Adrenal gland (tissue), 12 donors: Measurements from ENCODE around the gene ZNF436. TPM values are rescaled to one million over a fixed set of nuclear protein-coding genes. Genes with fewer than 3 reads are reported as not detected.

ENCODE experiments used
- DNase-seq, 7 donors: peaks; one replicate each; pipeline ENCODE4 v3.0.0-alpha.2; 2019 to 2020
- H3K27ac ChIP-seq, 5 donors: fragments of 200-600 bp; sonication (generic) in 4 of 5; 1 replicate in 3 of 5; 2 replicates in 2 of 5; pipeline versions ENCODE4 v1.5.1 to v1.8.0; 2016 to 2020; ENCODE audit warnings: mild to moderate bottlenecking in 1 of 5
- H3K27me3 ChIP-seq: fragments of 200-600 bp; 2 replicates; pipeline ENCODE4 v1.8.0; 2021
- H3K36me3 ChIP-seq, 2 donors: fragments of 200-600 bp; replicated peaks in 1 of 2; 1 replicate in 1 of 2; 2 replicates in 1 of 2; pipeline versions ENCODE4 v1.5.1 to v1.8.0; 2018 to 2022
- H3K4me1 ChIP-seq, 2 donors: fragments of 200-600 bp; replicated peaks in 1 of 2; 1 replicate in 1 of 2; 2 replicates in 1 of 2; pipeline versions ENCODE4 v1.5.1 to v1.8.0; 2018 to 2021
- H3K4me3 ChIP-seq, 4 donors: fragments of 200-600 bp; sonication (generic) in 3 of 4; one replicate each; pipeline ENCODE4 v1.5.1; 2016 to 2018
- H3K9me3 ChIP-seq, 3 donors: fragments of 200-600 bp; sonication (generic) in 1 of 3; replicated peaks in 1 of 3; 1 replicate in 2 of 3; 2 replicates in 1 of 3; pipeline versions ENCODE4 v1.5.1 to v1.8.0; 2016 to 2021
- POLR2A ChIP-seq, 2 donors: fragments of 450-650 bp; IDR thresholded peaks; one replicate each; pipeline ENCODE4 v1.6.1; 2017; ENCODE audit warnings: antibody characterized with exemption in 2 of 2, mild to moderate bottlenecking in 2 of 2, moderate library complexity in 1 of 2
- WGBS, 4 donors: extraction: QIAGEN DNeasy Blood & Tissue Kit in 2 of 4; methylation state at CpG; one replicate each; pipeline versions ENCODE4 v1.1.5 to v1.1.7; 2013 to 2017; 5-methylcytosine and 5-hydroxymethylcytosine counted together
- intact Hi-C, 2 donors: fragments of 100-400 bp; cut with DNase I; formaldehyde crosslinking; loops; one replicate each; pipeline versions ENCODE4 v1.14.1 to v1.15.0; 2022 to 2023
- polyA plus RNA-seq, 3 donors: library from polyadenylated mRNA; stranded (reverse); fragments of 200-250 nt in 2 of 3; fragments of 350-450 nt in 1 of 3; fragmentation: Illumina TruSeq in 1 of 3; extraction: RNeasy Lipid Tissue Mini Kit (QIAGEN cat#74804) in 1 of 3; gene quantifications; one replicate each; pipeline ENCODE4 v1.2.3, GENCODE V29; 2013 to 2014
- total RNA-seq, 9 donors: library from RNA; depleted of rRNA in 4 of 9; stranded (reverse); fragments of >200 nt in 4 of 9; fragments of 120-200 nt in 1 of 9; fragmentation: NEBNext Ultra II Directional in 1 of 9; extraction: Animal tissue kit (Norgen Biotek cat#: 25700) in 1 of 9; gene quantifications; one replicate each; pipeline versions ENCODE4 v1.1.0 to v1.2.4, GENCODE V29; 2013 to 2023
- TF ChIP-seq, protein P1 (sequence below), 6 experiments: fragments of 450-650 bp in 4 of 6; fragments of 200-600 bp in 2 of 6; sonication (generic) in 1 of 6; IDR thresholded peaks; 1 replicate in 5 of 6; 2 replicates in 1 of 6; pipeline versions ENCODE4 v1.5.1 to v1.8.0; 2016 to 2021; ENCODE audit warnings: antibody characterized with exemption in 6 of 6, mild to moderate bottlenecking in 2 of 6, moderate library complexity in 1 of 6
- donor health status: healthy with polysubstance abuse.
- donor health status: Bipolar disorder and iron deficiency.
- donor health status: DM: yes; HTN: yes; CAD: no.
- donor health status: DM: no; HTN: no; CAD: no.
- donor health status: DM: no; HTN: no; CAD: no.
- donor health status: DM: yes; HTN: yes; CAD: no.

Gene ZNF436
- total and polyA plus RNA-seq, 12 donors, result 7.8 to 43.7 (median 20.2) TPM

DNA sequence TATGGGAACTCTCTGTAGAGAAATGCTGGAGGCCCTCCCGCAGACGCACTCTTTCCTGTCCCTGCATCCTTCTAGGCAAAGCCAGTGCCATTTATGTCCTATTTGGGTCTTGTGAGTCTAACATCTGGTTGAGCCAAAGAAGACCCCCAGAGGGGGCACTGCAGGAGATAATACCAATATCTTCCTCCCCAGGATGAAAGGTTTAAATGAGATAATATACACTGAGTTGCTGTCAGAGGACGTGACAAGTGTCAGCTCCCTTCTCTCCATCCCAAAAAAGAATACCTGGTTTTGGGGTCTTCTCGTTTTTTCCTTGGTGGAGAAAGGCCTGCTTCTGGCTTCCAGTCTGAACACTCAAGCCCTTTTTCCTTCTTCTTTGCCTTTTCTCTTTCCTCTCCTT, 47.3 kb upstream of the ZNF436 start:
- Histone ChIP-seq H3K4me1 (peaks cover 13 to 25% of the 10 kb centered on the region in 2 donors), H3K9me3 (no peaks in the 10 kb centered on the region), H3K36me3 (peaks cover 0 to 7% of the 10 kb centered on the region in 2 donors), H3K27ac (no peak overlapping the region), H3K27me3 (no peaks in the 10 kb centered on the region), H3K4me3 (no peak overlapping the region)
- TF ChIP-seq, protein P1, sequence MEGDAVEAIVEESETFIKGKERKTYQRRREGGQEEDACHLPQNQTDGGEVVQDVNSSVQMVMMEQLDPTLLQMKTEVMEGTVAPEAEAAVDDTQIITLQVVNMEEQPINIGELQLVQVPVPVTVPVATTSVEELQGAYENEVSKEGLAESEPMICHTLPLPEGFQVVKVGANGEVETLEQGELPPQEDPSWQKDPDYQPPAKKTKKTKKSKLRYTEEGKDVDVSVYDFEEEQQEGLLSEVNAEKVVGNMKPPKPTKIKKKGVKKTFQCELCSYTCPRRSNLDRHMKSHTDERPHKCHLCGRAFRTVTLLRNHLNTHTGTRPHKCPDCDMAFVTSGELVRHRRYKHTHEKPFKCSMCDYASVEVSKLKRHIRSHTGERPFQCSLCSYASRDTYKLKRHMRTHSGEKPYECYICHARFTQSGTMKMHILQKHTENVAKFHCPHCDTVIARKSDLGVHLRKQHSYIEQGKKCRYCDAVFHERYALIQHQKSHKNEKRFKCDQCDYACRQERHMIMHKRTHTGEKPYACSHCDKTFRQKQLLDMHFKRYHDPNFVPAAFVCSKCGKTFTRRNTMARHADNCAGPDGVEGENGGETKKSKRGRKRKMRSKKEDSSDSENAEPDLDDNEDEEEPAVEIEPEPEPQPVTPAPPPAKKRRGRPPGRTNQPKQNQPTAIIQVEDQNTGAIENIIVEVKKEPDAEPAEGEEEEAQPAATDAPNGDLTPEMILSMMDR (IDR thresholded peaks at IDR 0.05), result no peak
- no peak for TF ChIP-seq POLR2A (IDR thresholded peaks at IDR 0.05)
- WGBS, 4 donors, result 83 to 87% (median 85%) methylated on average over 4 of the region's 4 CpGs
- DNase-seq, result no peak
- intact Hi-C loops, result no loop called here

DNA sequence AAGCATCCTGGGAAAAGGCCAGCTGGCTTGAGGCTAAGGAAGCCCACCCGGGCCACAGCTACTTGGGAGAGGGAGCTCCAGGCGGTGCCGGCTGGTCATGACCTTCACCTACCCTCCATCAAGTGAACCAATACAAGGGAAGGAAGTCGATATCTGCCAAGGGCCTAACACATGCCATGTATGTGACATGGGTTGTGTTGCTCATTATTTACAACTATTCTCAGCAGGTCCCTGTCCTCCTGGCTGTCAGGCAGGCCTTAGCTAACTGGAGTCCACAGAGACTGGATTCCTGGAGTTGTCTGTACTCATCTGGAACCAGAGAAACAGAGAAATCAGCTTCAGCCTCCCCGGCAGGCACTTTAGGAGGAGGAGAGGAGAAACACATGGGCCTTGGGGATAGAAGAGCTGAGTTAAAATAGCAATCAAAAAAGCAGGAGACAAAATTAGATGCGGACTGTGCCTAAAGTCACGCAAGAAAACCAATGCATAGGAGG, 39.2 kb upstream of the ZNF436 start:
- H3K4me1 ChIP-seq, result peaks cover 5 to 35% of the 10 kb centered on the region in 2 donors
- no peak for TF ChIP-seq POLR2A (IDR thresholded peaks at IDR 0.05)
- TF ChIP-seq, protein P1 (IDR thresholded peaks at IDR 0.05), result no peak
- H3K4me3 ChIP-seq, result no peak overlapping the region
- peak overlapping the region in 2 of 5 donors; percentile 13 to 26 for H3K27ac ChIP-seq
- intact Hi-C loops, result loop anchor here in 1 of 2 donors (10.0 kb wide), 1 partner anchor 74 kb away; no protein-coding TSS in a partner anchor
- peaks cover 0 to 6% of the 10 kb centered on the region in 2 donors for H3K36me3 ChIP-seq
- H3K27me3 ChIP-seq, result no peaks in the 10 kb centered on the region
- no peak for DNase-seq
- no peaks in the 10 kb centered on the region for H3K9me3 ChIP-seq
- 54 to 72% (median 63%) methylated on average over 7 of the region's 7 CpGs for WGBS, 4 donors

GRCh38 chr1:23407016-23407630, 37.5 kb upstream of the ZNF436 start:
- H3K4me3 ChIP-seq, result no peak overlapping the region
- H3K9me3 ChIP-seq, result no peaks in the 10 kb centered on the region
- TF ChIP-seq POLR2A (IDR thresholded peaks at IDR 0.05), result no peak
- TF ChIP-seq, protein P1 (IDR thresholded peaks at IDR 0.05), result no peak
- peak overlapping the region in 3 of 5 donors; percentile 26 to 48 (median 35) for H3K27ac ChIP-seq
- no peaks in the 10 kb centered on the region for H3K27me3 ChIP-seq
- H3K4me1 ChIP-seq, result peaks cover 16 to 50% of the 10 kb centered on the region in 2 donors
- peak in 5 of 7 donors; percentile 57 to 65 (median 59) for DNase-seq
- intact Hi-C loops, result loop anchor here in 1 of 2 donors (10.0 kb wide), 1 partner anchor 72 kb away; no protein-coding TSS in a partner anchor
- WGBS, 4 donors, result 72 to 80% (median 78%) methylated on average over 8 of the region's 8 CpGs
- peaks cover 0 to 6% of the 10 kb centered on the region in 2 donors for H3K36me3 ChIP-seq

DNA sequence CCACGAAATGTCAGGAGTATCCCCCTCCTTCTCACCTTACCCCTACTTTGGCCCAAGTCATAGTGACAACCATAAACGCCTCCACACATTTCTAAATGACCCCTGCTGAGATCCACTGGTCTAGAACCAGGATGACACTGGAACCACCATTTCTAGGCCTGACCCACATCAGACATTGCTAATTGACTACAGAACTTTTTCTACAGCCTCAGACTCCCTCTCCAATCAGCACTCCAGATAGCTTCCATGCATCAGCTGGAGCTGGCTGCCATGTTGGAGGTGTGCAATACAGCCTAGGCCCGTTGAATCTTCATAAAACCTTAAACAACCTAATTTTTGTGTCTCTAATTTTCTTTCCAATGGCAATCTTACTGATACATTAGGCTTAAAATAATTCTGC, 36.3 kb upstream of the ZNF436 start:
- Histone ChIP-seq H3K27ac (peak overlapping the region in 2 of 5 donors; percentile 47 to 48), H3K36me3 (peaks cover 0 to 6% of the 10 kb centered on the region in 2 donors), H3K4me3 (no peak overlapping the region), H3K27me3 (no peaks in the 10 kb centered on the region), H3K4me1 (peaks cover 16 to 44% of the 10 kb centered on the region in 2 donors), H3K9me3 (no peaks in the 10 kb centered on the region)
- TF ChIP-seq POLR2A (IDR thresholded peaks at IDR 0.05), result no peak
- TF ChIP-seq, protein P1 (IDR thresholded peaks at IDR 0.05), result no peak
- intact Hi-C loops, result loop anchor here in 1 of 2 donors (10.0 kb wide), 1 partner anchor 71 kb away; no protein-coding TSS in a partner anchor
- no peak for DNase-seq
- 67 to 81% (median 77%) methylated on average over 3 of the region's 3 CpGs for WGBS, 4 donors
